Caco-2 (cell line): ENCODE data around the gene OR5B3. TPM values are rescaled to one million over a fixed set of nuclear protein-coding genes. Genes with fewer than 3 reads are reported as not detected.

Experiments used
- BruUV-seq: library from RNA; stranded (reverse); fragments of 400-500 nt; replicated peaks from 2 replicates; lab custom pipeline; 2021; lab: Mats Ljungman, UMichigan
- CTCF ChIA-PET: fragments of 300-600 bp; sonication (Branson Sonifier 250); formaldehyde crosslinking; loops from one replicate; lab custom pipeline; 2022; ENCODE audit warnings: antibody characterized with exemption; lab: Charles Lee
- POLR2A ChIA-PET: fragments of 300-600 bp; sonication (Branson Sonifier 250); formaldehyde crosslinking; loops from one replicate; lab custom pipeline; 2022; ENCODE audit warnings: antibody characterized with exemption; lab: Charles Lee
- DNase-seq, 2 experiments: peaks; one replicate each; pipeline versions ENCODE4 v3.0.0 to v3.0.0-alpha.2; 2020 to 2022
- H3K27me3 ChIP-seq: replicated peaks from 2 replicates; pipeline ENCODE4 v1.6.0; 2011; ENCODE audit warnings: low read length; ENCODE audit not compliant: control insufficient read depth, insufficient read depth
- H3K36me3 ChIP-seq: 2 replicates; pipeline ENCODE4 v1.5.1; 2011; ENCODE audit warnings: low read length; ENCODE audit not compliant: control insufficient read depth, insufficient read depth
- H3K4me1 ChIP-seq: fragments of 250-450 bp; sonication (Bioruptor Pico); 2 replicates; pipeline ENCODE4 v1.5.1; 2020; ENCODE audit warnings: mild to moderate bottlenecking
- H3K4me3 ChIP-seq: 2 replicates; pipeline ENCODE4 v1.5.1; 2011; ENCODE audit warnings: low read depth, mild to moderate bottlenecking, control low read depth, low read length
- H3K9me3 ChIP-seq: fragments of 250-450 bp; sonication (Bioruptor Pico); 2 replicates; pipeline ENCODE4 v1.5.1; 2020; ENCODE audit warnings: mild to moderate bottlenecking, moderate library complexity
- H3K27ac Mint-ChIP-seq: one replicate; pipeline ENCODE4 v1.8.0; 2022; ENCODE audit warnings: mixed read lengths; ENCODE audit not compliant: unreplicated experiment
- H3K27me3 Mint-ChIP-seq: one replicate; pipeline ENCODE4 v1.8.0; 2022; ENCODE audit warnings: mixed read lengths; ENCODE audit not compliant: insufficient read depth, unreplicated experiment
- H3K36me3 Mint-ChIP-seq: one replicate; pipeline ENCODE4 v1.8.0; 2022; ENCODE audit warnings: mild to moderate bottlenecking, mixed read lengths; ENCODE audit not compliant: insufficient read depth, unreplicated experiment
- H3K4me1 Mint-ChIP-seq: one replicate; pipeline ENCODE4 v1.8.0; 2022; ENCODE audit warnings: low read depth, mixed read lengths; ENCODE audit not compliant: unreplicated experiment
- H3K4me3 Mint-ChIP-seq: one replicate; pipeline ENCODE4 v1.8.0; 2022; ENCODE audit warnings: mild to moderate bottlenecking, moderate library complexity, mixed read lengths; ENCODE audit not compliant: unreplicated experiment
- H3K9me3 Mint-ChIP-seq: one replicate; pipeline ENCODE4 v1.8.0; 2022; ENCODE audit warnings: mixed read lengths; ENCODE audit not compliant: unreplicated experiment
- CTCF ChIP-seq, 2 experiments: fragments of 200-600 bp in 1 of 2; IDR thresholded peaks; 1 replicate in 1 of 2; 2 replicates in 1 of 2; pipeline versions ENCODE4 v1.5.1 to v1.8.0; 2011 to 2022; ENCODE audit warnings: antibody characterized with exemption in 1 of 2, control low read depth in 1 of 2, inconsistent platforms in 1 of 2, low read depth in 1 of 2, low read length in 1 of 2, mild to moderate bottlenecking in 1 of 2, moderate library complexity in 1 of 2; ENCODE audit not compliant: insufficient read depth in 1 of 2, severe bottlenecking in 1 of 2, unreplicated experiment in 1 of 2
- intact Hi-C: fragments of 100-400 bp; cut with micrococcal nuclease; formaldehyde crosslinking; loops from one replicate; pipeline ENCODE4 v1.10.0; 2022; ENCODE audit not compliant: unreplicated experiment
- total RNA-seq: library from RNA; stranded (reverse); gene quantifications from 2 replicates; pipeline ENCODE4 v1.2.3, GENCODE V29; 2022

OR5B3 gene
- total RNA-seq, 1 experiment from 2014 or later = not detected

GRCh38 chr11:58444300-58444699 lies 37.6 kb upstream of the OR5B3 start:
- Mint-ChIP-seq H3K4me1 (no peaks in the 10 kb centered on the region), H3K27me3 (no peaks in the 10 kb centered on the region), H3K9me3 (peaks cover 10% of the 10 kb centered on the region), H3K27ac (no peak overlapping the region), H3K4me3 (no peak overlapping the region), H3K36me3 (no peaks in the 10 kb centered on the region)
- no peaks in the 10 kb centered on the region for H3K4me1 ChIP-seq
- no peak for TF ChIP-seq CTCF (IDR thresholded peaks at IDR 0.05; ENCODE audit: insufficient read depth in 1 of 2, low read depth in 1 of 2, low read length in 1 of 2, severe bottlenecking in 1 of 2, unreplicated experiment in 1 of 2)
- H3K27me3 ChIP-seq = no peaks in the 10 kb centered on the region
- H3K9me3 ChIP-seq = no peaks in the 10 kb centered on the region
- no TSS peak for BruUV-seq
- POLR2A ChIA-PET = no interaction called here
- H3K36me3 ChIP-seq = no peaks in the 10 kb centered on the region
- CTCF ChIA-PET = no interaction called here
- peak in 1 of 2 experiments; percentile 2 for DNase-seq
- intact Hi-C loops = no loop called here
- no peak overlapping the region for H3K4me3 ChIP-seq

- H3K4me1 ChIP-seq = no peaks in the 10 kb centered on the region
- H3K9me3 ChIP-seq = no peaks in the 10 kb centered on the region
- no TSS peak for BruUV-seq
- H3K36me3 Mint-ChIP-seq = no peaks in the 10 kb centered on the region
- no peak within 1 kb of the TSS for H3K4me3 ChIP-seq
- ChIA-PET CTCF (no interaction called here), POLR2A (no interaction called here)
- H3K4me3 Mint-ChIP-seq = no peak within 1 kb of the TSS
- DNase-seq = no peak
- H3K36me3 ChIP-seq = no peaks in the 10 kb centered on the region
- no peak for TF ChIP-seq CTCF (IDR thresholded peaks at IDR 0.05; ENCODE audit: insufficient read depth in 1 of 2, low read depth in 1 of 2, low read length in 1 of 2, severe bottlenecking in 1 of 2, unreplicated experiment in 1 of 2)
- H3K27me3 ChIP-seq = no peaks in the 10 kb centered on the region; the same call in 1 of the 2 replicates
- H3K9me3 Mint-ChIP-seq = peaks cover 10% of the 10 kb centered on the region
- H3K4me1 Mint-ChIP-seq = no peaks in the 10 kb centered on the region
- intact Hi-C loops = no loop called here
- peaks cover 2% of the 10 kb centered on the region for H3K27me3 Mint-ChIP-seq
- H3K27ac Mint-ChIP-seq = no peak within 1 kb of the TSS
Measured at GRCh38 chr11:58442136-58442535, 35.5 kb upstream of the OR5B3 start, which contains the start of gene OR5B12. Gene OR5B12, minus strand, starts transcription at chr11:58442236. Its CDS starts 2,085 bp downstream, at chr11:58440151.

- H3K27ac Mint-ChIP-seq = no peak overlapping the region
- intact Hi-C loops = loop anchor here (5.0 kb wide), 1 partner anchor 526 kb away; no protein-coding TSS in a partner anchor
- ChIA-PET POLR2A (no interaction called here), CTCF (no interaction called here)
- peaks cover 2% of the 10 kb centered on the region for H3K27me3 Mint-ChIP-seq
- TF ChIP-seq CTCF (IDR thresholded peaks at IDR 0.05; ENCODE audit: insufficient read depth in 1 of 2, low read depth in 1 of 2, low read length in 1 of 2, severe bottlenecking in 1 of 2, unreplicated experiment in 1 of 2) = no peak
- H3K9me3 Mint-ChIP-seq = no peaks in the 10 kb centered on the region
- no peak overlapping the region for H3K4me3 Mint-ChIP-seq
- Histone ChIP-seq H3K36me3 (no peaks in the 10 kb centered on the region), H3K4me3 (no peak overlapping the region), H3K27me3 (no peaks in the 10 kb centered on the region; the same call in 1 of the 2 replicates), H3K4me1 (no peaks in the 10 kb centered on the region), H3K9me3 (no peaks in the 10 kb centered on the region)
- no TSS peak for BruUV-seq
- no peaks in the 10 kb centered on the region for H3K36me3 Mint-ChIP-seq
- no peak for DNase-seq
- no peaks in the 10 kb centered on the region for H3K4me1 Mint-ChIP-seq
Measured at GRCh38 chr11:58438486-58438885, 31.8 kb upstream of the OR5B3 start.
